GM19193 (cell line): ENCODE measurements around the gene ADAMTS14.

Source experiments
- POLR2A ChIP-seq: IDR thresholded peaks from 4 replicates; pipeline ENCODE4 v1.6.1; 2011; ENCODE audit not compliant: insufficient read depth, insufficient read length; ENCODE audit errors: extremely low read depth

The ADAMTS14 gene

GRCh38 chr10:70728328-70728727 lies 56.0 kb downstream of the ADAMTS14 start:
- TF ChIP-seq POLR2A = no peak

GRCh38 chr10:70729763-70730357 lies 57.6 kb downstream of the ADAMTS14 start:
- TF ChIP-seq POLR2A = no peak

- no peak for TF ChIP-seq POLR2A
Measured at GRCh38 chr10:70730955-70731354, 58.6 kb downstream of the ADAMTS14 start.

DNA sequence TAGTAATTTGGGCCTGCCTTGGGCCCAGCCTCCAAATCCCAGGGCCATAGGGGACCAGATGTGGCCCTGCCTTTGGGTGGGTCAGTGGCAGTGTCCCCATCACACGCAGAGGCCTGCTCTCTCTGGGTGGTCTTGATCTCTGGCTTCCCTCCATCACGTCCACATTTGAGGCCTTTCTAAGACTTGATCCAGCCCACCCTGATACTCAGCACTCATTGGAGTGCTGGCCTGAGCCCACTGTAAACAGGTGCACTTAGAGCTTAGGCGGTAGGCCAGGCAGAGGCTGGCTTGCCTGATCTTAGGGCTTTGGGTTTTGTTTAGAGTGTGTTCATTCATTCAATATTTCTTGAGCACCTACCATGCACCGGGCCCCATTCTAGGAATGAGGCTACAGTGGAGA lies 60.3 kb downstream of the ADAMTS14 start:
- no peak for TF ChIP-seq POLR2A

- TF ChIP-seq POLR2A = no peak
Measured at GRCh38 chr10:70733051-70733450, 60.7 kb downstream of the ADAMTS14 start.

DNA sequence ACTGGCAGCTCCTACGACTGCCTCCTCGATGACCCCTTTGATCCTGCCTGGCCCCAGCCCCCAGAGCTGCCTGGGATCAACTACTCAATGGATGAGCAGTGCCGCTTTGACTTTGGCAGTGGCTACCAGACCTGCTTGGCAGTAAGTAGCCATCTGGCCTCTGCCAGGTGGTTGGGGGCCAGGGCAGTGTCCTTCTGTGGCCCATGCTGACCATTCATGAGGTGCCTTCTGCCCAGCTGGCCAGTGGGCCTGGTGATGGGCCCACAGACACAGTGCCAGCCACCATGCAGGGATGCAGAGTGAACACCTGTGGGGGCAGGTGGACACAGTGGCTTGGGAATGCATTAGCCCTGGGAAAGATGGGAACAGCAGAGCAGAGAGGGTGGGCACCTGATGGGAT lies 62.9 kb downstream of the ADAMTS14 start:
- no peak for TF ChIP-seq POLR2A

- no peak for TF ChIP-seq POLR2A
Measured at GRCh38 chr10:70736525-70736924, 64.2 kb downstream of the ADAMTS14 start.

GRCh38 chr10:70737250-70737649 lies 64.9 kb downstream of the ADAMTS14 start:
- TF ChIP-seq POLR2A = no peak

DNA sequence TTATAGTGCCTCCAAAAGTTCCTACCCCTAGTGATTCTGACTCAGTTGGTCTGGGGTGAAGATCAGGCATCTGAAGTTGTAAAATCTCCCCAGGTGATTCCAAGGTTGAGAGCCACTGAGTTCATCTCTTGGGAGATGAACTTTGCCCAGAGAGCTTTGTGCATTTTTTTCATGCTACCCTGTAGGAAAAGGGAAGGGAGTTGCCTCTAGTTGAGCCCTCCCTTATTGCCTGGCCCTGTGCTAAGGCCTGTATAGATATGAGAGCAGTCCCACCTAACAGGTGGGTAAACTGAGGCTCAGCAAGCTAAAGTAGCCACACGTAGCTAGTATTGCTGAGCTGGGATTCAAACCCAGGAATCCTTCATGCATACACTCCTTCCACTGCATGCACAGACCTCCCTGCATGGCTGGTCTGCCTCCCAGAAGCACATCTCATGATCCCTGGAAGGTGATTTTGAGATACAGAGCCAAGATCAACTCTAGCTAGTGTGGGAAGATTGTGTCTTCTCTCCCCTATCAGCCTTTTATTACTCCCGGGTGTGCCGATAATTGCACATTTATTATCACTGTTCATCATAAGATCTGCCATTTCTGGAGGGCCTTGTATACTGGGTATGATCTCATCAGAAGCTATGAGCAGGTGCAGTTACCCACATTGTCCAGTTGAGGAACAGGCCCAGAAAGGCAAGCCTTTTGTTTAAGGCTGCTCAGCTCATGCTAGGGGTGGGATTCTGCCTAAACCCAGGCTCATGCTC lies 65.9 kb downstream of the ADAMTS14 start:
- no peak for TF ChIP-seq POLR2A

DNA sequence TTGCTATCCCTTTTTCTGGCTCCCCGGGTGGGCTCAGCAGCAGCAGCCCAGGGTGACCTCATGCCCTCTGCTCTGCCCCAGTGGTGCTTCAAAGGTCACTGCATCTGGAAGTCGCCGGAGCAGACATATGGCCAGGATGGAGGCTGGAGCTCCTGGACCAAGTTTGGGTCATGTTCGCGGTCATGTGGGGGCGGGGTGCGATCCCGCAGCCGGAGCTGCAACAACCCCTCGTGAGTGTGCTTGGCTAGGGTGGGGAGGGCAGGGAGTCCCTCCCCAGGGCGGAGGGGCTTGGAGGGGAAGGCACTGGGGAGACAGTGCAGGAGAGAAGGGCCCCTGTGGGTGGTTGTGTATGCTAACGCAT lies 66.4 kb downstream of the ADAMTS14 start:
- TF ChIP-seq POLR2A = no peak

DNA sequence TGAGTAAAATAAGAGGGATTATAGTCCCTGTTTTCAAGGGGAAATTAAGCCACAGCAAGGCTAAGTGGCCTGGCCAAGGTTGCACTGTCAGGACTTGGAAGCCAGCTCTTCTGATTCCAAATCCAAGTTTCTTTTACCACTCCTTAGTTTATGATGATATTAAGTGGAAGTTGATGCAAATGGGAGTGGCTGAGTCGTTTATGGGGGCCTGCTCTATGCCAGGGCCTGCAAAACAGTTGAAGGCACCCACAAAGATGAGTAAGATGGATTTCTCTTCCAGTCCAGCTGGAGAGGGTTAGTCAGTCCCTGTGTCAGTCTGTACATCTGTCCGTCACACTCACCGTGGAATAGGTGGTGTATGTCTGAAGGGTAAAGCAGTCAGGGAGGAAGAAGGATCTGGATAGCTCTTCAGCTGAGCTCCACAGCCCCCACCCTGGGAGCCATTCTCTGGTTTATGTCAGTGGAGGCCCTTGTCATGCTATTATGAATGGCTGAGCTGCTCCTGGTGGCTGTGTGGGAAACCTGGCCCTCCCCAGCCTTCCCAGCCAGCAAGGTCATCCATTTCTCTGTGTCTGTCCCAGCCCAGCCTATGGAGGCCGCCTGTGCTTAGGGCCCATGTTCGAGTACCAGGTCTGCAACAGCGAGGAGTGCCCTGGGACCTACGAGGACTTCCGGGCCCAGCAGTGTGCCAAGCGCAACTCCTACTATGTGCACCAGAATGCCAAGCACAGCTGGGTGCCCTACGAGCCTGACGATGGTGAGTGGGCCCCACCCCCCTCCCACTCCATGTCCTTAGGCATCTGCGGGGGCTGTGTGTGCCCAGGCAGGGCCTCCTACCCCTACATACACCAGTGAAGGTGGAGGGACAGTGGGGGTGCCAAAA lies 68.3 kb downstream of the ADAMTS14 start:
- no peak for TF ChIP-seq POLR2A

DNA sequence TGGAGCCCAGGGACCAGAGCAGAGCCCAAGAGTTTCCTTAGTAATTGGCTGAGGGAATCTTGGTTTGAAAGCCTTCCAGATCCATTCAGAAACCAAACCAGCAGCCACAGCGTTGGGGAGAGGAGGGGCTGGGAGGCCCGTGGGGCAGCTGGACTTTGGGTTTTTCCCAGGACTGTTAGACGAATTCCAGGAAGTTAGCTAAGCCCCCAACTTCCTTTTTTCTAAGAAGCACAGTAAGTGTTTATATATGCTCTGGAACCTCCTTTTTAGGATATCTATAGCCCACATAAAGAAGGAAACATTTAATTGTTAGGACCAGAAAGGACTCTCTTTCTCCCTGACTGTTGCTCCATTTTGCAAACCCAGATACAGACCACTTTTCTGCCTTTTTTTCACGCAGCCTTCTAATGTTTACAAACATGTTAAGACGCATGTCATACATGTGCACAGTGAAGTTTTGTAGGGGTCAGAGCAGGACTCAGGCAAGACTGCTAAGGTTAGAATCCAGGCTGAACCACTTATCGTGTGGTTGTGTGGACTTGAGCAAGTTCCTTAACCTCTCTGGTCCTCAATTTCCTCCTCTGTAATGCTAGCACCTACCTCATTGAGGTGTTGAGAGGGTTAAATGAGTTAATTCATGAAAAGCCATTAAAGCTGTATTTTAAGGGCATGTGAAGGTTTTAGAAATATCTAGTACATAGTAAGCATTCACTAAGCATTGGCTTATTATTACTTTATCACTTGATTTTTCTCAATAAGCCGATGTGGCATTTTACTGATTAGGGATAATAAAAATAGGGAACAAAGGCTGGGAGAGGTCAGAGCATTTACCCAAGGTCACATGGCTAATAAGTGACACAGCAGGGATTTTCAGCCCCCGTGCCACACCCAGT lies 70.5 kb downstream of the ADAMTS14 start:
- TF ChIP-seq POLR2A = no peak

GRCh38 chr10:70743430-70743788 lies 71.1 kb downstream of the ADAMTS14 start:
- TF ChIP-seq POLR2A = no peak

DNA sequence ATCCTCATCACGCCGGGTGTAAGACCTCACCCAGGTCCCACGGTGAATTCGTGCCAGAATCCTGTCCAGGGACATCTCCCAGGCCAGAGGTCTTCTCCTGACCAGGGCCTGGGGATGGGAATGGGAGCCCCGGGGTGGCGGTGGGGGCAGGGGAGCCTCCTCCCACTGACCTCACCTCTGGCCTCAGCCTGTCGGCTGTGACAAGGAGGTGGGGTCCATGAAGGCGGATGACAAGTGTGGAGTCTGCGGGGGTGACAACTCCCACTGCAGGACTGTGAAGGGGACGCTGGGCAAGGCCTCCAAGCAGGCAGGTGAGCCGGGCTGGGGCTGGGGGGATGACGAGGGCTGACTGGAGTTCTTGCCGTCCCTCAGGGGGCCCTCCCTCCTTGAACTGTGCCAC lies 71.6 kb downstream of the ADAMTS14 start:
- TF ChIP-seq POLR2A = no peak

DNA sequence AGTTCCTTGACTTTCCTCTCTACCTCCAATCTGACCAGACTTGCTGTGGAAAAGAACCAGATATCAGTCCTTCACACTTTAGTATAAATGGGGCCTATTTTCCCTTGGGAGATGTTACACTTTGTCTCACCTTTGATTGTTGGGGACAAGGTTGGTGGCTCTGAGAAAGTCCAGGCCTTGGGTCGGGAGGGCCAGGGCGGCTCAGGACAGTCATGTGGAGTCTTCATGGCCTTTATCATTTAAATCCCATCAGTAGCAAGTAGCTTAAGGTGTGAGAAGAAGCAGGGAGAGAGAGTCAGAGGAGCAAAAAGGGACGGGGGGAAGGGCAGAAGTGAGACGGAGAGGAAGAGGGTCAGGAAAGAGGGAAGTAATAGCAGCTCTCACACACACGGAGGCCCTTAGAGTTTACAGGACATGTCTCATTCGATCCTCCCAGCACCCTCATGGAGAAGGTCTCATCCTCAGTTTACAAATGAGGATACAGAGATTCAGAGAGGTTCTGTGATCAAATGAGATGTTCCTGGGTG lies 72.4 kb downstream of the ADAMTS14 start:
- no peak for TF ChIP-seq POLR2A

- TF ChIP-seq POLR2A = no peak
Measured at GRCh38 chr10:70745555-70745954, 73.2 kb downstream of the ADAMTS14 start.
